Measurements from ENCODE around the gene YY1.

YY1 gene

DNA sequence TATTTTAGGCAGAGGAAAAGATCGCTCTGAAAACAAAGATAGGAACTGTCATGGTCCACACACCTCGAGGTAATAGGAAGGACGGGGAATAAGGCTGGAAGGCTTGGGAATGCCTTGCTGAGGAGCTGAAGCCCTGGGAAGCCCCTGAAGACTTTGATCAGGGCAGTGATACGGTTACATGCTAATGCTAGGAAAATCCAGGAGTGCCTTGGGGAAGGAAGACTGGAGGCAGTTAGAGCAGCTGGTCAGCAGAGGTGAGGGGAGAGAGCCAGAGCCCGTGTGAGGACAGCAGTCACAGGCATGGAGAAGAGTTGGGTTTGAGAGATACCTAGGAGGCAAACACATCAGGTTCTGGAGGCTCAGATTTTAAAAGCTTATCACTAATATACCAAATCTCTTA lies 8.6 kb upstream of the YY1 start:
- TF ChIP-seq, protein P1, sequence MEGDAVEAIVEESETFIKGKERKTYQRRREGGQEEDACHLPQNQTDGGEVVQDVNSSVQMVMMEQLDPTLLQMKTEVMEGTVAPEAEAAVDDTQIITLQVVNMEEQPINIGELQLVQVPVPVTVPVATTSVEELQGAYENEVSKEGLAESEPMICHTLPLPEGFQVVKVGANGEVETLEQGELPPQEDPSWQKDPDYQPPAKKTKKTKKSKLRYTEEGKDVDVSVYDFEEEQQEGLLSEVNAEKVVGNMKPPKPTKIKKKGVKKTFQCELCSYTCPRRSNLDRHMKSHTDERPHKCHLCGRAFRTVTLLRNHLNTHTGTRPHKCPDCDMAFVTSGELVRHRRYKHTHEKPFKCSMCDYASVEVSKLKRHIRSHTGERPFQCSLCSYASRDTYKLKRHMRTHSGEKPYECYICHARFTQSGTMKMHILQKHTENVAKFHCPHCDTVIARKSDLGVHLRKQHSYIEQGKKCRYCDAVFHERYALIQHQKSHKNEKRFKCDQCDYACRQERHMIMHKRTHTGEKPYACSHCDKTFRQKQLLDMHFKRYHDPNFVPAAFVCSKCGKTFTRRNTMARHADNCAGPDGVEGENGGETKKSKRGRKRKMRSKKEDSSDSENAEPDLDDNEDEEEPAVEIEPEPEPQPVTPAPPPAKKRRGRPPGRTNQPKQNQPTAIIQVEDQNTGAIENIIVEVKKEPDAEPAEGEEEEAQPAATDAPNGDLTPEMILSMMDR (conservative IDR thresholded peaks at IDR 0.05) = no peak
- no peak overlapping the region for H3K27ac ChIP-seq

DNA sequence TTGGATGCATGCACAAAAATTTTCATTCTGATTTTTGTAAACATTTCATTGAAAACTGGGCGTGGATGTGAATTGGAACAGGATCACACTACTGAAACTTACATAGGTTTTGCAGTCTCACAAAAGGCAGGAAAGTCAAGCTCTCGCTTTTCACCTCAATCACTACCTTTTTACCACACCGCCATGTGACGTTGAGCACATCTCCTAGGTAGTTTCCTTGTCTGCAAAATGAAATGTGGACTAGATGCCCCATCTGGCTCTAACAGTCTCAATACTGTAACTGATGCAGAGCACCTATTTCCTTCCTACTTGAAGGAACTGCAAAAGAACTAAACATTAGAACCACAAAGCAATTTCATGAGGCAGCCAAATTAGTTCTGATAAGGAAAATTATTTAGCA lies 4.4 kb upstream of the YY1 start:
- TF ChIP-seq, protein P1 (conservative IDR thresholded peaks at IDR 0.05) = no peak
- H3K27ac ChIP-seq = no peak overlapping the region

DNA sequence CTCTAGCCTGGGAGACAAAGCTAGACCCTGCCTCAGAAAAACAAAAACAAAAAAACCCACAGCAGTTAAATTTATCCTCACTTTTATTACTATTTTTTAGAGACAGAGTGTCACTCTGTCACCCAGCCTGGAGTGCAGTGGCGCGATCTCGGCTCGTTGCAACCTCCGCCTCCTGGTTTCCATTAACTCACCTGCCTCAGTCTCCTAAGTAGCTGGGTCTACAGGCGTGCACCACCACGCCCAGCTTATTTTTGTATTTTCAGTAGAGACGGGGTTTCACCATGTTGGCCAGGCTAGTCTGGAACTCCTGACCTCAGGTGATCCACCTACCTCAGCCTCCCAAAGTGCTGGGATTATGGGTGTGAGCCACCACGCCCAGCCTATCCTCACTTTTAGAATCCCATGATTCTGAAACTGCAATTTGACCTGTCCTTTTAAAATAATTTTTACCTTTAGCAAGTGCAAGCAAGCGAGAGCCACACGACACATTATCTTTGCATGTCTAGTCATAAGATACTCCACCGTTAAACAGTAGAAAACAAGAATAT lies 2.6 kb upstream of the YY1 start:
- H3K27ac ChIP-seq = peak overlapping the region; percentile 97; the same call in 1 of the 2 replicates

DNA sequence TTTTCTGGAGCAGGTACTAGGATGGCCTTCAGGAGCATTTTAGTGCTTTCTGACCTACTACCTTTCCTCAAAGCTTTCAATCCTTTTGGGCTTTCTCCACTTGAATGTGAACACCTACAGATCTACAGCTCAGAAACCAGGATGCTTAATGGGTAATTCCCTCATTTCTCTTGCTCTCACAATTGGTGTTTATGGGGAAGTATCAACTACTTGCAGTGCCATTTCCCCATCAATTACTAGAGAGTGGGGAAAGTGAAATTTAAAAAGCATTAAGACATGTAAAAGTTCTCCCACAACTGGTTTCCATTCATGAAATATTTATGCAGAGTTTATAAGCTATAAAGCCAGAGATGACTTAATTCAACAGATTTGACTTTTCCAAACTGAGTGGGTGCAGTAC lies 2.1 kb upstream of the YY1 start:
- H3K27ac ChIP-seq = peak overlapping the region; percentile 97

DNA sequence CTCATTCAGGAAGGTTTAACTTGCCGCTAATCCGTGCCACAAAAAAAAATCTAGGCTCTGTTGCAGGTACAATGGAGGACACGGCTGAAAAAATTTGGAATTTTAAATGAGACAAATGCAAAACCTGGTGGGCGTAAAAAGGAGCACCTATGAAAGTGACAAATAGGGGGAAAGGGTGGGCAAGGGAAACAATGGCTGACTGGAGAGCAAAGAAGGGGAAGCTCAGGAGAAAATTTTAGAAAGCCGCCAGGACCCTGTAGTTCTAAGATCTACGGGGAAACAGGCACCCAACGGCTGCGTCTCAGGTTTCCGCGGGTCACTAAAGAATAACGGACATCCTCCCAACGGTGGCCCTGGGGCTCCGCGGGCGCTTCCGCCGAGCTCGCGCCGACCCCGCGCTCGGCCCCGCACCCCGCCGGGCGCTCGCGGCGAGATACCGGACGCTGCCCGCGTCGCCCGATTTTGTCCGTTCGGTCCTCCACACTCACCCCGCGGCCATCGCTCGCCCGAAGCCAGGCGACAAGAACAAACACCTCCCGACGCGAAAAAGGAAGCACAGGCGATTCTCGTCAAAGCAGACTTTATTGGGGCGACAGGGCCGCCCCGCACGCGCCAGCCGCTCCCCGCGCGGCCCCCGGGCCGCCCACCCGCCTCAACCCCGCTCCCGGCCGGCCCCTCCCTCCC lies 1.1 kb upstream of the YY1 start:
- H3K27ac ChIP-seq = peak overlapping the region; percentile 97
- TF ChIP-seq, protein P1 (conservative IDR thresholded peaks at IDR 0.05) = no peak

More for the DNA sequence above, 2.1 kb upstream of the YY1 start:
- TF ChIP-seq, protein P1 (conservative IDR thresholded peaks at IDR 0.05) = no peak

DNA sequence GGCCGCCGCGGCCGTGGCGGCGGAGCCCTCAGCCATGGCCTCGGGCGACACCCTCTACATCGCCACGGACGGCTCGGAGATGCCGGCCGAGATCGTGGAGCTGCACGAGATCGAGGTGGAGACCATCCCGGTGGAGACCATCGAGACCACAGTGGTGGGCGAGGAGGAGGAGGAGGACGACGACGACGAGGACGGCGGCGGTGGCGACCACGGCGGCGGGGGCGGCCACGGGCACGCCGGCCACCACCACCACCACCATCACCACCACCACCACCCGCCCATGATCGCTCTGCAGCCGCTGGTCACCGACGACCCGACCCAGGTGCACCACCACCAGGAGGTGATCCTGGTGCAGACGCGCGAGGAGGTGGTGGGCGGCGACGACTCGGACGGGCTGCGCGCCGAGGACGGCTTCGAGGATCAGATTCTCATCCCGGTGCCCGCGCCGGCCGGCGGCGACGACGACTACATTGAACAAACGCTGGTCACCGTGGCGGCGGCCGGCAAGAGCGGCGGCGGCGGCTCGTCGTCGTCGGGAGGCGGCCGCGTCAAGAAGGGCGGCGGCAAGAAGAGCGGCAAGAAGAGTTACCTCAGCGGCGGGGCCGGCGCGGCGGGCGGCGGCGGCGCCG lies 381 bp downstream of the YY1 start:
- peak overlapping the region; percentile 97 for H3K27ac ChIP-seq
- TF ChIP-seq, protein P1 (conservative IDR thresholded peaks at IDR 0.05) = no peak

DNA sequence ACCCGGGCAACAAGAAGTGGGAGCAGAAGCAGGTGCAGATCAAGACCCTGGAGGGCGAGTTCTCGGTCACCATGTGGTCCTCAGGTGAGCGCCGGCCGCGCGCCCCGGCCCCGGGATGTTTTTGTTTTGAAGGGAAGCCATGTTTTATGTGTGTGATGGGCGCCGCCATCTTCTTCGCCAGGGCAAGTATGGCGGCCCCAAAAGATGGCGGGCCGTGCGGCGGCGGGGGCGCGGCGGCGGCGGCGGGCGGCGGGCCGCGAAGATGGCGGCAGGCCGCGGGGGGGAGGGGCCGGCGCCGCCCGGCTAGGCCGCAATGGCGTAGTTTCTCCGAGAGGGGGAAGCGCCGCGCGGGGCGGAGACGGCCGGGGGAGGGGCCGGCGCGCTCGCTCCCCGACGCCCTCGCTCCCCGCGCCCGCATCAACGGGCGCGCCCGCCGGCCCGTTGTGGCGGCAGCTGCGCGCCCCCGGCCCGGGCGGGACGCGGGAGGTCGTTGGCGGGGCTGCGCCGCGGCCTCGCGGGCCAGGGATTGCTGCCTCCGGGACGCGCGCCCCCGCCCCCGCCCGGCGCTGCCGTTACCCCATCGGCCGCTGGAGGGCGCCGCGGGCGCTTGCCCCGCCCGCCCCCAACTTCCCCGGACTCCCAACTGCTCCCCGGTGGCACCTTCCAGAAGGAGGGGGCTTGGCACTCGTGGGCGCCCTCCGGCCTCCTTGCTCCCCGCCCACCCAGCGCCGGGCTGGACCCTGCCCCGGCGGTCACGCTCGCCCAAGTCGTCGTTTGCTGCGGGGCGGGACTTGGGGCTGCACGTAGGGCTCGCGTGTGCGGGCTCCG lies 1.1 kb downstream of the YY1 start:
- H3K27ac ChIP-seq = peak overlapping the region; percentile 97
- TF ChIP-seq, protein P1 (conservative IDR thresholded peaks at IDR 0.05) = peak; percentile 94

Data from VCaP (cell line).